Kasumi-1 (cell line): ENCODE measurements around the gene DNAJC5.

Experiments used
- DNase-seq, 2 experiments: peaks; one replicate each; lab custom pipeline; 2025; lab: John Stamatoyannopoulos, UW

Gene DNAJC5

DNA sequence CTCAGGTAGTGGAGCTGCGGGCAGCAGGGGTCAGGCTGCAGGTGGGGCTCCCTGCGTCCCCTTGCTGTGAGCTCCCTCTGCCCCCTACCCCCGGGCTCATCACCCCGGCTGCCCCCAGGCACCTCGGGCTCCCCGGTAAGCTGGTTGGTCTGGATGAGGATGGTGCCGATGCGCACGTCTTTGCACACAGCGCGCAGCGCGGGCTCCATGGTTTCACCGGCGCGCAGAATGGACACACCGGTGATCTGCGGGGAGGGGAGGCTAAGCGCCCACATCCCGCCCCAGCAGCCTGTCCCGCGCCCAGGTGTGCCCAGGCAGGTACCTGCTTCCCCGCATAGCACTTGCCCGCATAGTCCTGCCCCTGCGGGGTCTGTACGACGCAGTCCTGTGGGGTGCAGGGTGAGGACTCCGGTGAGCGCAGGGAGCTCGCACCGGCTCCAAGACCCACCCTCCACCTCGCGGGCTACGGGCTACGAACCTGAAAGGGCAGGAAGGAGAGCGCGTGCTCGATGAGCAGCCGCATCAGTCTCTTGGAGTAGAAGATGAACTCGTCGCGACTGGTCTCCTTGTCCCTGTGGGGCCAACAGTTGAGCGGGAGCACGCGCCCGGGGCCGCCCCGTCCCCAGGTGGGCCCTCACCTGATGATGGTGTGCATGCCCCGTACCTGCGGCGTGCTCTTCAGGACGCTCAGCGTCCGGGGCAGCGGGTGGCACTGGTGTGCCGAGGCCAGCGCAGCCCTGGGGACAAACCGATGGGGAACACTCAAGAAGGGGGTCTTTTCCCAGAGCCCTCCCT, 45.7 kb downstream of the DNAJC5 start:
- no peak for DNase-seq

DNA sequence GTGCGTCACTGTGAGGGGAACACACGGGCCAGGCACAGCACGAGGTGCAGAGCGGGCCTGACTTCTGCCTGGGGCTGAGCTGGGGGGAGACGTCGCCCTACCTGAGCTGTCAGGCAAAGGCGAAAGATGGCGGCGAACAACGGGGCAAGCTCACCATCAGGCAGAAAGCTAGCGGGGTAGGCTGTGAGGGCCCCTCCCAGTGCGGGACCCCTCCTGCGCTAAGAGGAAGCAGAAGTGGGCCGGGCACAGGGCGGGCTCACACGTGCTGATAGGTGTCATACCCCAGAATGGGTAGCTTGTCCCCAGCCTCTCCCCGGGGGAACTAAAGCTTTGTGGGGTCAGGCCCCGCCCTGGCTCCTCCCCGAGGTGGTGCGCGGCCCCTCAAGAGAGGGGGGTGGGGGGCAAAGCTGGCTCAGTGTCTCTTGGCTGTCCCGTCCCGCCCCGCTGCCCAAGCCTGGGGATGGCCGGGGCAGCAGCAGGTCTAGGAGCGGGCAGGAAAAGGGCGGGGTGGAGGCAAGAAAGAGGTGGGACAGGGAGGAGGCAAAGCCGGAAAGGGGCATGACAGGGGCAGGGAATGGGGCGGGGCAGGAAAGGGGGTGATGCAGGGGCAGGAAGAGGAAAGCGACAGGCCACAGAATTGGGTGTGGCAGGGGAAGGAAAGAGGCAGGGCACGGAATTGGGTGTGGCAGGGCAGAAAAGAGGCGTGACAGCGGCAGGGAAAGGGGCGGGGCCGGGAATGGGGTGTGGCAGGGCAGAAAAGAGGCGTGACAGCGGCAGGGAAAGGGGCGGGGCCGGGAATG, 46.6 kb downstream of the DNAJC5 start:
- DNase-seq: peak; percentile 80 to 83

DNA sequence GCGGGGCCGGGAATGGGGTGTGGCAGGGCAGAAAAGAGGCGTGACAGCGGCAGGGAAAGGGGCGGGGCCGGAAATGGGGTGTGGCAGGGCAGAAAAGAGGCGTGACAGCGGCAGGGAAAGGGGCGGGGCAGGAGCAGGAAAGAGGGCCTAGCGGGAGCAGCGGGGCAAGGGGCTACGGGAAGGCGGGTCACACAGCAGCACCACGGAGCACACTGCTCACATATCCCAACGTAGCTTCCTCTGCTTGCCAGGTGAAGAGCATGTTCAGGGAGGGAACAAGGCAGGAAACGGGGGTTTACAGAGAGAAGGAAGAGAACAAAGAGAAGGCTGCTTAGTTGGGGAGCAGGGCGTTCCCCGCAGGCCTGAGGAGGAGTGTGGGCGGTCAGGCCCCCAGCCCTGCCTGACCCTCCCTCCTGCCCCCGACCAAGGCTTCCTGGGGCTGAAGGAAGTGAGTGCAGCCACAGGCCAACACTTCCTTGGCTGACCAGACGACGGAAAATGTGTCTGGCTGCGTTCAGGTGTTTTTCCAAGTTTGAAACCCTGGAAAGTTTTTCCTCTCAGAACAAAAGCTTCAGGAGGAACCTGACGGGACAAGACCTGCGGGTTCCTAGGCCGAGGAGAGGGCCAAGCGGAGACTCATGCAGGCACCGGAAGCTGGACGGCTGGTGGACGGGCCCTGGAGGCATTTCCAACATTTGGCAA, 47.5 kb downstream of the DNAJC5 start:
- peak; percentile 52 to 57 for DNase-seq

DNA sequence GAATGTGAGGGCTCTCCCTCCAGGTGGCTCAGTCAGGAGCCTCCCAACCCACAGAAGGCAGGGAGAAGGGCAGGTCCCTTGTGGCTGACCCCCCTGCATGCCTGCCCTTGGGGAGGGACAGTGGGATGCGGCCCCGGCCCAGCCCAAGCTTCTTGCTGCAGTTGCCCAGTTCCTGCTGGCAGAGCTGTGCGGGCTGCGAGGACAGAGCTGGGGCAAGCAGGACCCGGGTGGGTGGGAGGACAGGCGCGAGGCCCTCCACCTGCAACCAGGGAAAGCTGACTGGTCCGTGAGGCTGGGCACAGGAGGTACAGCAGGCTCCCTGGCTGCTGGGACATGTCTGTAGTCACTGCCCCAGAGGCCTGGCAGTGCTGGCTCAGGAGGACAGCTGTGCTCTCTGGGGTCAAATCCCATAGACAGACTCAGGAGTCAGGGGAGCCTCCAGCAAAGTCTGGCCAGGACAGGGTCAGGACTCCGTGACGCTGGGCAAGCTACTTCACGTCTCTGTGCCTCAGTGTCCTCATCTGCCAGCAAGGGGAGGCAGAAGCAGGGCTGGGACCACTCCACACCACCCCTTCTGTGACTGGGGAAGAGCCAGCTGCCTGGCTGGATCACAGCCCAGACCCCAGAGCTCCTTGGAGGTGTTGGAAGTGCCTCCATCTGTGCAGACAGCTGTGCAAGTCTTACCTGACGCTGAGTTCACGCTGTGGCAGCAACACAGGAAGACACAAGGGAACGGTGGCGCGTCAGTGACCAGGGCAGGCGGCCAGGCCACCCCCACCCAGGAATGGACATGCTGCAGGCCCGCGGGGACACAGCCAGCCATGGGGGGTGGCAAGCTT, 48.3 kb downstream of the DNAJC5 start:
- DNase-seq: no peak

DNA sequence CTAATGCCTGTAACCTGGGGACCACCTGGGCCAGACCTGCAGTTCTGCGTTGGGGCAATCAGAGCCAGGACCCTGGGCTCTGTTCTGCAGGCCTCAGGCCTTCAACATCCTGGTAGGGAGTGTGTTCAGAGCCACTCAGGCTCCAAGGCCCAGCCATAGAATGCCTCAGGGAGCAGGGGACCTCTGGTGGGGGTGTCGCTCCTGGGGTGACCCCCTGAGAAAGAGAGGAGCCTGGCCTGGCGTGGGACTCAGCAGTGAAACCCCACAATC, 48.8 kb downstream of the DNAJC5 start:
- DNase-seq: no peak

DNA sequence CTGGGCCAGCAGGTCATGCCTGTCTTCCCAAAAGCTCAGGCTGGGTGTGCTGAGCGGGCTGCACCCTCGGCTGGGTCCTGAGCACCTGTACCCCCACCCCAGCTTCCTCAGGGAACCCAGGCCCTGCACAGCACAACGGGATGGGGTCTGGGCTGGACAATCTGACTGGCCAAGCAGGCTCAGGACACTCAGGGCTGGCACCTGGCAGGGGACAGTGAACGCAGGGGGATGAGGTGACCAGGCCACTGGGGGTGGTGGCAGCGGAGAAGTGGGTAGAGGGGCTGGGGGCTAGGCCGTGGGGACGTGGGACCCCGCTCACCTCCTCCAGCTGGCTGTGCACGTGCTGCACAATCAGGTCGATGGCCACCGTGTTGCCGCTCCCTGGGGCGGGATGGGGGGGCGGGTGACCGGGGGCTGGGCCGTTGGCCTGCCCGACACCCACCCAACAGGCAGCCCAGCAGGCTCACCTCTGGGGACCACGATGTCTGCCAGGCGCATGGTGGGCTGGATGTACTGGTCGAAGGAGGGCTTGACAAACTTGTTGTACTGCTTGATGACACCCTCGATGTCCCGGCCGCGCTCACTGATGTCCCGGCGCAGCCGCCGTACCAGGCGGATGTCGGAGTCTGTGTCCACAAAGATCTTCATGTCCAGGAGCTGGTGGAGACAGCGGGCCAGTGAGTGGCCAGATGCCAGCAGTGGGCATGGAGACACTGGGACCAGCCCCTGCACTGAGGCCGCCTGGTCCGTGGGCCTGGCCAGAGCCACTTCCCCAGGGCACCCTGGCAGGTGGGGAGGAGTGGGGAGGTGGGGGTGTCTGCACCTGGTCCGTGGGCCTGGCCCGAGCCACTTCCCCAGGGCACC, 49.4 kb downstream of the DNAJC5 start:
- no peak for DNase-seq

DNA sequence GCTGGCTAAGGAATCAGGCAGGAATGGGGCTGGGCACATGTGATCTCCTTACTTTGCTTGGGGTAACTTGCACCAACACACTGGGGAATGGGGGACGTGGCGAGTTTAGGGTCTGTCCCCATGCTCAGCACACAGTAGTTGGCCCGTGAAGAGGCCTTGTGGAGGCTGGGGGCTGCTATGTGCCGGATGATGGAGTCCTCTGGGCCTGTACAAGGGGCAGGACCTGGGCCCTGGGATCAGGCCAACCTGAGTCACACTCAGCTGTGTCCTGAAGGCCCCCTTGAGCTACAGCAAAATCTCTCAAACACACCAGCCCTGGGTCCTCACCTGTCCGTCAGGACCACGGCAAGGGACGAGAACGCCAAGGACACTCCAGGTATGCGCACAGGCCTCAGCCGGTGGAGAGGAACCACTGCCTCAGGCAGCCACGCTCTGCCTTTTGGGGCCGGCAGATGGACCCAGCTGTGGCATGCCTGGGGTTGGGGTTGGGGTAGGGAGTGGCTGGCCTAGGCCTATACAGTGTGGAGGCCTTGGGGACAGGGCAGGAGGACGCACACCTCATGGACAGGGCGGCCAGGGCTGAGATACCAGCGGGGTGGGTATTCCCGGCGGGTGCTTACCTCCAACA, 50.2 kb downstream of the DNAJC5 start:
- no peak for DNase-seq

DNA sequence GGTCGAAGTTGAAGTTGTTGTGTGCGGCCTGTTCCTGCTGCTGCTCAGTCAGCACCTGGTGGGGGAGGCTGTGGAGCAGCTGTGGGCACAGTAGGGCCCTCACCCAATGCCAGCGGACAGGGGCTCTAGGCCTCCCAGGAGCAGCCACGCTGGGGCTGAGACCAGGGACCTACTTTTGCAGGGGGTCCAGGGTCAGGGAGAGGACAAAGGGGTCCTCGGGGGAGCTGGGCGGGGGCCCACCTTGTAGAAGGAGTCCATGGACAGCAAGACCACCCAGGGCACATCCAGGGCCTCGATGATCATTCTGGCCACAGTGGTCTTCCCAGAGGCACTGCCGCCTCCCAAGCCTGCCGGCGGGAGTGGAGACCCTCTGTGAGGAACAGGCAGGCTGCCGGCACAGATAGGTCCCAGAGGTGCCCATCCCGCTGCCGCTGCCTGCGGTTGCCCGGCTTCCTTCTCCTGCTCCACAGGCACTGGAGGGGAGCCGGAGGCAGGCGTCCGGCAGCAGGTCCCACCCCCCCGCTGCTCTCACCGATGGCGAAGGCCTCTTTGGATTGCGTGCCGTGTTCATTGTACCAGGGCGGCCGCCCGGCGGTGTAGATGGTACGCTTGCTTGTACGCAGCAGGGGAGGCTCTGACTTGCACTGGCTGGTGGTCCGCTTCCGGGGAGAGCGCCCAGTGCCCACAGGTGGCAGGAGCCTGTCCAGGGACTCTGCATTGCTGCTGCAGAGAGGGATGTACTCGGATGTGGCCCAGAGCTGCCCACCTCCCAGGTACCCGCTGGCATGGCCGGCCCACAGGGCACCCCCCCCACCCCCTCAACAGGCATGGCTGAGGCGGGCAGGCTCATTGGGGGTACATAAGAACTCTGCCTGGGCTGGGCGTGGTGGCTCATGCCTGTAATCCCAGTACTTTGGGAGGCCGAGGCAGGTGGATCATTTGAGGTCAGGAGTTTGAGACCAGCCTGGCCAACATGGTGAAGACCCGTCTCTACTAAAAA, 51.3 kb downstream of the DNAJC5 start:
- no peak for DNase-seq

DNA sequence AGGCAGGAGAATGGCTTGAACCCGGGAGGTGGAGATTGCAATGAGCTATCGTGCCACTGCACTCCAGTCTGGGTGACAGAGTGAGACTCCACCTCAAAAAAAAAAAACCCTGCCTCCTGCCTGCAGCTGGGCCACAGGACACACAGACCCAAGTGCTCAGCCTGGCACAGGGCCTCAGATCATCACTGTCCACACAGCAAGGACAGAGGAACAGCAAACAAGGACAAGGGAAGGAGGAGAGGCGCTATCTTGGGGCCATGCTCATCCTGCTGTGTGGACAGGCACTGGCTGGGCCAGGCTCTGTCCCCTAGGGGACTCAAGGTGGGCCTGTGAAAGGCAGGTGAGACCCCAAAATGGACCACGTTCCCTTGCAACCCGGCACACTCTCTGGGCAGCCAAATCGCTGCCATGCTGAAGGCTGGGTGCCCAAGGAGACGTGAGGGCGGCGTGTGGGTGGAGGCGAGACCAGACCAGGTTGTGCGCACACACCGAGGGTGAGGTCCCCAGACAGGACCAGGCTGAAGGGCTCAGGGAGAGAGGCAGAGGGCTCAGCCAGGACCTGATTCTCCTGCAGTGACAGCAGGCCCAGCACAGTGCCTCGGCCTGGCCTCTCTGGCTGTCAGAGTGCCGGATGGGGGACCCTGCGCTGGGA, 52.2 kb downstream of the DNAJC5 start:
- DNase-seq: no peak

DNA sequence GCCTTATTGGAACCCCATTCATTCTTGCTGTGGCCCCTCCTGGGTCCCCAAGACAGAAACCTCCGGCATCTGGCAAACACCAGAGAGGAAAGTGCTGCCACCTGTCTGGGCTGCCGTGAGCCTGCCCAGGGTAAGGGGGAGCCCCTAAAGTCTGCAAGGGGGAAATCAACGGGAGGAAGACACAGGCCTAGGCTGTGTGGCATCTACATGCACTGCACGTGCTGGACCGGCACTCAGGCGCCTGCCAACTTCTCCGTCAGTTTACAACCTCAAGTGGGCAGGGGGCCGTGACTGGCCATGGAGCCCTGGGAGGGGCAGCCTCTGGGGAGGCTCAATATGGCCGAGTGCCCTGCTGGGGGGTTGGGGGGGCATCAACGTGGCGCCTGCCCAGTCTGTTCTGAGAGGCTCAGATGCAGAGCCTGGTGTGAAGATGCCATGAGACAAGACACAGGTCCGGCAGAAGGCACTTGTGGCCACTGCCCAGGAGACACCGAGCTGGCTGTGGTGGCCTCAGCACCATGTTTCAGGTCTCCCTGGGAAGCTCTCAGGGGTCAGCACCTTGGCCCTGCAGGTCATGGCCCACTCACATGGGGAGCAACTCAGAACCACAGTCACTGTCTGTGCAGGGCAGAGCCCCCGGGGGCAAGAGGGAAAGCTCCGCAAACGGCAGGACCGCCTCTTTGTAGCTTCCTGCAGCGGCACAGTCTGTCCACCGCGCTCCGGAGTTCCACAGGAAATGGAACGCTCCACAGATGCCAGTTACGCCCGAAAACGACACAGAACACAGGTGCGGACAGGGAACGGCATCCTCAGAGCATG, 52.9 kb downstream of the DNAJC5 start:
- no peak for DNase-seq

DNA sequence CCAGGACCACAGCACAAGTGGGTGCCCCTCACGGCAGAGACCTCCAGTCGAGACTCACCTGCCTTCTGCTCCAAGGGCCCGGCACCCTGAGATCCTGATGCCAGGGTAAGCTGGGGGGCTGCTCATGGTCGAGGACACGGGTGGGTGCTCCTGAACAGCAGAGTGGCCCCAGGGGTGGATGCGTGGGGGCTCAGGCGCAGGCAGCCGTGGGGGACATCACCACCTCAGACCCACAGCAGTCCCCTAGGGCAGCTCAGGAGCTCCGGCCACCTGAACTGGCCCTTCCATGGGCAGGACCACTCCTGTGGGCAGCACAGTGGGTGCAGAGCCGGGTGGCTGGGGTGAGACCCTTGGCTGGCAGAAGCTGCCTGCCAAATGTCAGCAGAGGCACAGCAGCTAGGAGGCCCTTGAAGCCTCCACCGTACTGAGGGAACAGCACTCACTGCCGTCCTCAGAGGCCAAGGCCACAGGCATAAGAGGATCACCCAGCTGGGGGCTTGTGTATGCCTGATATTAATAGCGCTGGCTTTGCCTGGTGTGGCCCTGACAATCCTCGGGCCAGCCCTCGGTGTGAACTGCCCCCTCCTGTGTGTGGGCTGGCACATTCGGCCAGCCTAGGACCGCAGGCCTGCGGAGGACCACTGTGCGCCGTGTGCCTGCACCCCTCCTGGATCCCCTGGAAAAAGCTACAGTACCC, 55.9 kb downstream of the DNAJC5 start:
- no peak for DNase-seq

DNA sequence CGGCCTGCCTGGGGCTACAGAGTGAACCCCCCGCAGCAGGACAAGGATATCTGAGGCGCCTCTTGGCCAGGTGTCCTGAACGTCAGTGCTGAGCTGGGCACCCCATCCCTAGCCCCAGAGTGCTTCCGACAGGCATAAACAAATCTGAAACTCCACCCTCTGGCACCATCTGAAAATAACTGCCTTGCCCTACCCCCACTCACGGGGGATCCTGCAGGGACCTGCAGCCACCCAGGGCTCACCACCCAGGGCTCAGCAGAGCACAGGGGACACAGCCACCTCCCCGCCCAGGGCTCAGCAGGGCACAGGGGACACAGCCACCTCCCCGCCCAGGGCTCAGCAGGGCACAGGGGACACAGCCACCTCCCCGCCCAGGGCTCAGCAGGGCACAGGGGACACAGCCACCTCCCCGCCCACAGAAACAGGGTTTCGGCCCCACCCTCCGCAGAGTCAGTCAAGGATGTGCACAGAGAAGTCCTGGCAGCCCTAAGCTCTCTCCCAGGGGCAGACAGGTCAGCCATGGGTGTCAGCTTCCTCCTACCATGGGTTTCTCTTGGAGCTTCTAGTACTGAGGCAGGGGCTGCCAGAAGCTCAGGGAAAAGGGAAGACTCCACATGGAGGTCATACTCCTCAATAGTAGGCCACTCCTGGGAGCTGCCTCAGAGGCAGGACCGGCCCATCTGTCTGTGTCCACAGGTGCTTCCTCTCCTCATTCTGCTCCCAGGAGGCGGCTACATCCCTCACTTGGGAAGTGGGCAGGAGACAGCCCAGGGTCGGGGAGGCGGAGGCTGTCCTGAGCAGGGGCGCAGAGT, 56.7 kb downstream of the DNAJC5 start:
- DNase-seq: no peak

DNA sequence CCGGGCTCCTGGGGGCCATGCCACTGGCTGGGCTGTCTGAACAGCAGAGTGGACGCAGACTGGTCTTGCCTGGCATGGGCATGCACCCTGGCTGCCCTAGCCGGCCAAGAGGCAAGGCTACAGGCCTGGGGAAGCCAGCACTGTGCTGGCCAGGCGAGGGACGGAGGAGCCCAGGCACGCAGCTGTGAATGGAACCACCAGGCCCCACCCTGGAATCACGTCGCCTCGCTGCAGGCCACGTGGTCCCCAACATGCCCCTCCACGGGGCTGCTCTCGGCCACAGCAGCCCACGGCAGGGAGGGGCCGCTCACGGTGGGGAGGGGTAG, 57.2 kb downstream of the DNAJC5 start:
- no peak for DNase-seq

DNA sequence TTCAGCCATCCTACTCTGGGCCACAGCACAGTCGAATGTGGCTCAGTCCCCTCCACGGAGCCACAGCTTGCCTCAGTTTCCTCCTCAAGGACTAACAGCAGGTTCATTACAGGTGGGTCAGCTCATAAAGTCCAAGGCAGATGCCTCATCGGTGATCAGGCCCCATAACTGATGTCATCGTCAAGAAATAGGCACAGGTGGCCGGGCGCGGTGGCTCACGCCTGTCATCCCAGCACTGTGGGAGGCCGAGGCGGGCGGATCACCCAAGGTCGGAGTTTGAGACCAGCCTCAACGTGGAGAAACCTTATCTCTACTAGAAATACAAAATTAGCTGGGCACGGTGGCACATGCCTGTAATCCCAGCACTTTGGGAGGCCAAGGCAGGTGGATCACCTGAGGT, 57.8 kb downstream of the DNAJC5 start:
- no peak for DNase-seq

DNA sequence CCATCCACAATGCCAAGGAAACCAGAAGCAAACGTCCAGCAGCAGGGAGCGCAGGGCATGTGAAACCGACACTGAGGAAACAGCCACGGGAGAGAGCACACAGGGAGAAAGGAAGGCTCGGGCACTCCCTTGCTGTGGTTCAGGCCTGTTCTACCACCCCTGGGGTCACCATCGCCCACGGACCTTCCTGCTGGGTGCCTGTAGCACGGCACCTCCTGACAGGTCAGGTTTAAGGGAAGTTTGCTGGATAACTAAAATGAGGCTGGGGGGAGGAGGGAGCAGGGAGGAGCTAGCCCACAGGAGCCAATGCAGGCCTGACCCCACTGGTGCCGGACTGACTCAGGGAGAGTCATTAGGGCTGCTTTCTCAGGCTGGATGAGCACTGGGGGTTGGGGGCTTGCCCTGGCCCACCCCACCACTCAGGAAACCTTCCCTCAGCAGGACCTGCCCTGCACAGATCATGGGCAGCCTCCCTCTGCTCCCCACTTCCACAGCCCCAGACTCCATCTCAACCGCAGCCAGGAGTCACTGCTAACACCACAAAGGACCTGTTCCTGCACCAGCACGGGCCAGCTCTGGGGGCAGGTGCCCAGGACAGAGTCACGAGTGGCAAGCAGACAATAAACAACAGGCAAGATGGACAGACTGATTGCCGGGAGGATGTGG, 59.0 kb downstream of the DNAJC5 start:
- DNase-seq: no peak

DNA sequence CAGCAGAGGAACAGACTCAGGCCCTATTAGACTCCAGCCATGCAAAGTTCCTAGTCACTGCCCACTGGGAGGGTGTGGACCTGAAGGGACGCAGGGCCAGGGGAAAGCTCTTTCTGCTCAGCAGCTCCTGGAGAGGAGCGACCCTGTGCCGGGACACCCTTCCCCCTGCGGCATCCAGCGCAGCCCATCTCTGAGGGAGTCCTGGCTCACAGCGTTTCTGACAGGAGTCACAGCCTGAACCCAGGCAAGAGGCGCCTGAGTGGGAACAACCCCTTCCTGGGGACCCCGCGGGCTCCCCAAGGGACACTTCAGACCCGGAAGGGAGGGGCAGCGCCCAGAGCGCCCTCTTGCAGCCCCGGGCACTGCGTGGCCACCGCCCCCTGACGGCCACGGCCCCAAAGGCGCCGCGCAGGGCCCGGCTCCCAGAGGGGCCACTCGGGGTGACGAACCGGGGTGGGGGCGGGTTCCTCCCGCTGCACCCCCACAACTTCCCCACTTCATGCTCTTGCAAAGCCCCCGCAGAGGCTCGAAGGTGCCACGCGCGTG, 60.4 kb downstream of the DNAJC5 start:
- DNase-seq: peak; percentile 10 to 24
